ENCODE data around the gene GPR35. TPM values are rescaled to one million over a fixed set of nuclear protein-coding genes. Genes with fewer than 3 reads are reported as not detected.

Gene GPR35
- total RNA-seq, 1 experiment from 2014 or later, result 1.9 TPM

DNA sequence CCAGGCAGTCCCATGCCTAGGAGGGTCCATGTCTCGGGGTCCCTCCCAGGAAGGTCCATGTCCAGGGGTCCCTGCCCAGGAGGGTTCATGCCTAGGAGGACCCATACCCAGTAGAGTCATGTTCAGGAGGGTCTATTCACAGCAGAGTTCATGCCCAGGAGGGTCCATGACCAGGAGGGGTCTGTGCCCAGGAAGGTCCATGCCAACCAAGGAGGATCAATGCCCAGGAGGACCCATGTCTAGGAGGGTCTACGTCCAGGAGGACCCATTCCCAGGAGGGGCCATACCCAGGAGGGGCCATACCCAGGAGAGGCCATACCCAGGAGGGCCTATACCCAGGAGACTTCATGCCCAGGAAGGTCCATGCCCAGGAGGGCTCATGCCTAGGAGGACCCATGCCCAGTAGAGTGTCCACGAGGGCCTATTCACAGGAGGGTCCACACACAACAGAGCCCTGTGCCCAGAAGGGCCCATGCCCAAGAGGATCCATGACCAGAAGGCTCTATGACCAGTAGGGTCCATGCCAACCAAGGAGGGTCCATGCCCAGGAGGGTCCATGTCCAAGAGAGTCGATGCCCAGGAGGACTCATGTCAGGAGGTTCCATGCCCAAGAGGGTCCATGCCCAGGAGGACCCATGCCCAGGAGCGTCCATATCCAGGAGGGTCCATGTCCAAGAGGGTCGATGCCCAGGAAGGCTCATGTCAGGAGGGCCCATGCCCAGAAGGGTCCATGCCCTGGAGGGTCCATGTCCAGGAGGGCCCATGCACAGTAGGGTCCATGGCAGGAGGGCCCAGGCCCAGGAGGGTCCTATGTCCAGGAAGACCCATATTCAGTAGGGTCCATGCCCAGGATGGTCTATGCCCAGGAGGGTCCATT lies 10.1 kb downstream of the GPR35 start:
- H3K4me1 ChIP-seq (ENCODE audit: low read length), result no peaks in the 10 kb centered on the region
- no peak overlapping the region for H3K9ac ChIP-seq (ENCODE audit: low read length)
- H2AFZ ChIP-seq (ENCODE audit: low read length), result no peak overlapping the region
- H3K79me2 ChIP-seq (ENCODE audit: low read length), result no peaks in the 10 kb centered on the region
- H4K20me1 ChIP-seq (ENCODE audit: insufficient read depth, low read depth, low read length), result no peaks in the 10 kb centered on the region
- no peak for DNase-seq
- H3K9me2 ChIP-seq (replicated peaks; ENCODE audit: insufficient read depth, low read length), result no peaks in the 10 kb centered on the region
- no peaks in the 10 kb centered on the region for H3K27me3 ChIP-seq (ENCODE audit: low read length)
- no peak overlapping the region for H3K4me2 ChIP-seq (ENCODE audit: low read depth, low read length, poor library complexity, severe bottlenecking)
- no peak overlapping the region for H3K27ac ChIP-seq (ENCODE audit: low read length)
- H3K4me3 ChIP-seq (ENCODE audit: low read length), result no peak overlapping the region
- no peaks in the 10 kb centered on the region for H3K9me3 ChIP-seq (ENCODE audit: low read length)
- H3K36me3 ChIP-seq (ENCODE audit: insufficient read depth, low read length), result no peaks in the 10 kb centered on the region

DNA sequence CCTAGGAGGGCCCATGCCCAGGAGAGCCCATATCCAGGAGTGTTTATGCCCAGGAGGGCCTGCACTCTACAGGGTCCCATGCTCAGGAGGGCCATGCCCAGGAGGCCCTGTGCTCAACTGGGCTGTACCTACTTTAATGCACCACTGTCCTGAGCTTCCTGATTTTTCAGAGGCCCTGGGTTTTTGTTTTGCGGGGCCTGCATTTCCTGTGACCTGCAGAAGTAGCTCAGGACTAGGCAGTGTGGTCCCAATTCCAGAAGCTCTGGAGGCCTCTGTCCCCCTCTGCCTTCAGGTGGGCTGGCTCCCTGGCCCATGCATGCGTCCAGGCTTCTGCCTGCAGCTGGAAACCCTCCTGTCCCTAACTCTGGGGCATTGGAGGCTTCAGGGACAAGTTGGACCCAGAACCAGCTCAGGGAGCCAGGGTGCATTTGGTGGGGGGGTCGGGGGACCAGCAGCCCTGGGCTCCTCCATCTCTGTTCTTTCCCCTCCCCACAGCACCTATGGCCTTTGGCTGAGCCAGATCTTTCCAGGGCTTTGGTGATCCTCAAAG lies 10.8 kb downstream of the GPR35 start:
- Histone ChIP-seq H3K9me3 (ENCODE audit: low read length) (no peaks in the 10 kb centered on the region), H3K4me1 (ENCODE audit: low read length) (no peaks in the 10 kb centered on the region), H3K27ac (ENCODE audit: low read length) (no peak overlapping the region), H2AFZ (ENCODE audit: low read length) (no peak overlapping the region), H3K9ac (ENCODE audit: low read length) (no peak overlapping the region), H3K4me2 (ENCODE audit: low read depth, low read length, poor library complexity, severe bottlenecking) (no peak overlapping the region), H3K27me3 (ENCODE audit: low read length) (no peaks in the 10 kb centered on the region), H3K79me2 (ENCODE audit: low read length) (no peaks in the 10 kb centered on the region), H3K4me3 (ENCODE audit: low read length) (no peak overlapping the region), H4K20me1 (ENCODE audit: insufficient read depth, low read depth, low read length) (no peaks in the 10 kb centered on the region), H3K9me2 (replicated peaks; ENCODE audit: insufficient read depth, low read length) (no peaks in the 10 kb centered on the region), H3K36me3 (ENCODE audit: insufficient read depth, low read length) (no peaks in the 10 kb centered on the region)
- DNase-seq, result no peak

DNA sequence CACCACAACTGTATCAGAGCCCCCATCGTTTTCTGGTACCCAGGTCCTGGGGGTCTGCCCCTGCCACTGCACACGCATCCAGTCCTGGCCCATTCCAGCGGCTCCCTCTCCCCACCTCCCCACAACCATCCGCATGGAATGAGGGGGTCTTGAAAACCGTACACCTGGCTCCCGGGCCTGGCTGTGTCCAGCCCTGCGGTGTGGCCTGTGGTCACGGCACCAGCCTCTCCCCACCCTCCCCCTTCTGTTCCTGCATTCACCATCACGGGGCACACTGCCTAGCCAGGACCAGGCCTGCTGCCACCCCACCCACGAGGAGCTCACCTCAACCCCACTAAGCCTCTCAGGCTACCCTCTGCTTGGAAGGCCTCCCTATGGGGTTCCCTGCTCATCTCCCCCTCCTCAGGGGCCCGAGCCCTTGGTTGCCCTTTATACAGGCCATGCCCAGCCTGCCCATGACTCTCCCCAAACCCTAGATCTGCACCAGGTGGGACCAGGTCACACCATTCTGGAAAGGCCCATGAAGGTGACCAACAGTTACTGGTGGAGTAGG lies 11.4 kb downstream of the GPR35 start:
- H2AFZ ChIP-seq (ENCODE audit: low read length), result no peak overlapping the region
- DNase-seq, result no peak
- no peaks in the 10 kb centered on the region for H3K4me1 ChIP-seq (ENCODE audit: low read length)
- H4K20me1 ChIP-seq (ENCODE audit: insufficient read depth, low read depth, low read length), result no peaks in the 10 kb centered on the region
- H3K27me3 ChIP-seq (ENCODE audit: low read length), result no peaks in the 10 kb centered on the region
- no peak overlapping the region for H3K4me2 ChIP-seq (ENCODE audit: low read depth, low read length, poor library complexity, severe bottlenecking)
- no peak overlapping the region for H3K9ac ChIP-seq (ENCODE audit: low read length)
- H3K36me3 ChIP-seq (ENCODE audit: insufficient read depth, low read length), result no peaks in the 10 kb centered on the region
- H3K4me3 ChIP-seq (ENCODE audit: low read length), result no peak overlapping the region
- H3K27ac ChIP-seq (ENCODE audit: low read length), result no peak overlapping the region
- no peaks in the 10 kb centered on the region for H3K79me2 ChIP-seq (ENCODE audit: low read length)
- no peaks in the 10 kb centered on the region for H3K9me3 ChIP-seq (ENCODE audit: low read length)
- no peaks in the 10 kb centered on the region for H3K9me2 ChIP-seq (replicated peaks; ENCODE audit: insufficient read depth, low read length)

DNA sequence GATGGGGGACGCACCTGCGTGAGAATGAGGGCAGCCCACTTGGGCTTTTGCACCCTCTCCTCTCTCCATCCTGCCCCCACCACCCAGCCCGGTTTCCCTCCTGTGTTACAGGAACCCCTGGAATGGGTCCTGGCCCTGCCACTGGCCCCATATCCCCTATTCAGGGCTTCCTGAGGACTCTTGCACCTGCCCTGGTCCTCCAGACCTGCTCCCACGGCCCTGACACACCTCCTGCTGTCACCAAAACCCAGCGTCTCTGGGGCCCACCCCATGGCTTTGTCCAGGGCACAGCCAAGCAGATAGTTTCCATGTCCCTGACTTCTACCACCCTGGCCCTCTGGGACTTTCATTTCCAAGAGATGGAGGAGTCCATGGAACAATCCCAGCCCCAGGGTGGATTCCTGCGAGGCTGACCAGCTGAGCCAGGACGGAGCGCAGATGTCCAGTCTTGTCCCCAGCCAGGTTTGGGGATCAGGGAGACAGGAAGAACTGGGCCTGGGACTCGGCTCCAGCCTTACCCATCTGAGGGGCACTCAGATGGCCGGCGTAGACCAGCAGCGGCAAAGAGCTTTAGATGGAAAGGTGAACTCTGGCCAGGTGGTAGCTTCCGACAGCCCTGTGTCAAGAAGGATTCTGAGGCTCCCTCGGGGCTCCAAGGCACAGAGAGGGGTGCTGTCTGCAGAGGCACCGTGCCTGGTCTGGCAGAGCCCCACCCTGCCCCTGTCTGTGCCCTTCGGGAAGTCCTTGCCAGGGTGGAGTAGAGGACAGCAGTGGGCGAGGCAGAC lies 12.0 kb downstream of the GPR35 start:
- no peaks in the 10 kb centered on the region for H3K4me1 ChIP-seq (ENCODE audit: low read length)
- H3K9me3 ChIP-seq (ENCODE audit: low read length), result no peaks in the 10 kb centered on the region
- no peak overlapping the region for H3K4me3 ChIP-seq (ENCODE audit: low read length)
- H3K27me3 ChIP-seq (ENCODE audit: low read length), result no peaks in the 10 kb centered on the region
- H3K36me3 ChIP-seq (ENCODE audit: insufficient read depth, low read length), result no peaks in the 10 kb centered on the region
- no peaks in the 10 kb centered on the region for H3K9me2 ChIP-seq (replicated peaks; ENCODE audit: insufficient read depth, low read length)
- no peak overlapping the region for H3K27ac ChIP-seq (ENCODE audit: low read length)
- H3K9ac ChIP-seq (ENCODE audit: low read length), result no peak overlapping the region
- DNase-seq, result no peak
- no peak overlapping the region for H2AFZ ChIP-seq (ENCODE audit: low read length)
- no peak overlapping the region for H3K4me2 ChIP-seq (ENCODE audit: low read depth, low read length, poor library complexity, severe bottlenecking)
- no peaks in the 10 kb centered on the region for H4K20me1 ChIP-seq (ENCODE audit: insufficient read depth, low read depth, low read length)
- no peaks in the 10 kb centered on the region for H3K79me2 ChIP-seq (ENCODE audit: low read length)

DNA sequence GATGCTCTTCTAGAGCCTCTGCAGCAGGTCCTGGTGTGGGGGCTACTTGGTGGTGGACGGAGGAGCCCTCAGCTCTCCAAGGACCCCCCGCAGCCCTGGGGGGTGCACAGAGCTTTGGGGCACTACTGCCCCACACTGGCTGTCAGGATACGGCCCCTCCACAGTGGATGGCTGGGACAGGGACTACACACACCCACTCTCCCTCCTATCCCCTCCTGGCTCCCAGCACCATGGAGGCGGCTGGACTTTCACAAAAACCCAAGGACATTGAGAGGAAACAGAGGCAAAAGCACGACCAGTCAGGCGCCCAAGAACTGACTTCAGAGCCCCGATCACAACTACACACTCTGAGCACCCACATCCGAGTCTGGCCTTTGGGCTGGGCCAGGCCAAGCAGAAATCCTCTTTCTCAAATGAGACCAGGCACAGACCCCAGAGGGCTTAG lies 12.6 kb downstream of the GPR35 start:
- H3K9me2 ChIP-seq (replicated peaks; ENCODE audit: insufficient read depth, low read length), result no peaks in the 10 kb centered on the region
- no peak for DNase-seq
- H3K79me2 ChIP-seq (ENCODE audit: low read length), result no peaks in the 10 kb centered on the region
- no peak overlapping the region for H3K4me3 ChIP-seq (ENCODE audit: low read length)
- no peak overlapping the region for H3K9ac ChIP-seq (ENCODE audit: low read length)
- no peaks in the 10 kb centered on the region for H3K36me3 ChIP-seq (ENCODE audit: insufficient read depth, low read length)
- H3K4me1 ChIP-seq (ENCODE audit: low read length), result no peaks in the 10 kb centered on the region
- H2AFZ ChIP-seq (ENCODE audit: low read length), result no peak overlapping the region
- no peaks in the 10 kb centered on the region for H3K9me3 ChIP-seq (ENCODE audit: low read length)
- H3K4me2 ChIP-seq (ENCODE audit: low read depth, low read length, poor library complexity, severe bottlenecking), result no peak overlapping the region
- H4K20me1 ChIP-seq (ENCODE audit: insufficient read depth, low read depth, low read length), result no peaks in the 10 kb centered on the region
- no peak overlapping the region for H3K27ac ChIP-seq (ENCODE audit: low read length)
- no peaks in the 10 kb centered on the region for H3K27me3 ChIP-seq (ENCODE audit: low read length)

DNA sequence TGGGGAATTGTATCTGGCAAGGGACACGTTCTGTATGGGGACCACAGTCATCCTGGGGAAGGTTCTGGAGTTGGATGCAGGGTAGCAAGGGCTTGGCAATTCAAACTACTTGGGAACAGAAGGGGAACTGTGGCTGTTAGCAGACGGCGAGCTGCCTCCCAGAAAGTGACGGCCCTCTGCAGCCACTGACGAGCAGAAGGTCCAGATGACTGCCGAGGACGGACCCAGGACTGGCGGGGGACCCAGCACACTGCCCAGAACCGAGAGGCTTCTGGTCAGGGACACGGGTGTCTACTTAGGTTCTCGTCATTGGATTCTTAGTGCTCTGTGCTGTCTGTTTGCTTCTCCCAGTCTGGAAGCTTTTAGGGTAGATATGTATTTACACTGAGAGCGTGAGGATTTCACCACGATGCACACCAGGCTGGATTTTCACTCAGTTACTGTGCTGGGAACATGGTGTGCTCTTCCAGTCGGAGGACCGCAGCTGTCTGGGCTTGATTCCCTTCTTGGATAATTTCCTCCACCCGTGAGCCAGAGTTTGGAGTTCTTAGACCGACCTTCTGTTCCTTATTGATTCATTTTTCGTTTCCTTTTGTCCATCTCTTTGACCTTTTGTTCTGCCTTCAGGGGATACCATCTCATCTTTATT lies 13.4 kb downstream of the GPR35 start:
- no peaks in the 10 kb centered on the region for H3K9me2 ChIP-seq (replicated peaks; ENCODE audit: insufficient read depth, low read length)
- DNase-seq, result no peak
- no peaks in the 10 kb centered on the region for H3K36me3 ChIP-seq (ENCODE audit: insufficient read depth, low read length)
- H3K79me2 ChIP-seq (ENCODE audit: low read length), result no peaks in the 10 kb centered on the region
- H3K9me3 ChIP-seq (ENCODE audit: low read length), result no peaks in the 10 kb centered on the region
- no peak overlapping the region for H3K9ac ChIP-seq (ENCODE audit: low read length)
- no peaks in the 10 kb centered on the region for H4K20me1 ChIP-seq (ENCODE audit: insufficient read depth, low read depth, low read length)
- no peaks in the 10 kb centered on the region for H3K27me3 ChIP-seq (ENCODE audit: low read length)
- H3K4me3 ChIP-seq (ENCODE audit: low read length), result no peak overlapping the region
- no peak overlapping the region for H3K27ac ChIP-seq (ENCODE audit: low read length)
- no peak overlapping the region for H3K4me2 ChIP-seq (ENCODE audit: low read depth, low read length, poor library complexity, severe bottlenecking)
- no peaks in the 10 kb centered on the region for H3K4me1 ChIP-seq (ENCODE audit: low read length)
- no peak overlapping the region for H2AFZ ChIP-seq (ENCODE audit: low read length)

DNA sequence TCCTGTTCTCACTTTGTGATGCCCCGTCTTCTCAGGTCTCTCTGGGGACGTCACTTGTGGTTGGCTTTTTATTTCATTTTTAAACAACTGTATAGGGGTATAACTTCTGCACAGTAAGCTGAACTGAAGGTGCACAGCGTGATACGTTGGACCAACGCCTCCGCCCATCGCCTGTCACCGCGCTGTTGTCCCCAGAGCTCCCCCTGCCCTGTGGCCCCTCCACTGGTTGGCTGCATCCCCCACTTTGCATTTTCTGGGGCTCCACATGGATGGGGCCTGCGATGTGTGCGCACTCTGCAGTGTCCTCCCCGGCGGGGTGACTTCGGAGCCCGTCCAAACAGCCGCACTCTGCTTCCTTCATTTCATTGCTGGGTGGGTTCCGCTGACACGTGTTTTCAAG lies 14.3 kb downstream of the GPR35 start:
- Histone ChIP-seq H3K4me2 (ENCODE audit: low read depth, low read length, poor library complexity, severe bottlenecking) (no peak overlapping the region), H3K27me3 (ENCODE audit: low read length) (no peaks in the 10 kb centered on the region), H3K27ac (ENCODE audit: low read length) (no peak overlapping the region), H3K4me3 (ENCODE audit: low read length) (no peak overlapping the region), H3K4me1 (ENCODE audit: low read length) (no peaks in the 10 kb centered on the region), H2AFZ (ENCODE audit: low read length) (no peak overlapping the region), H3K36me3 (ENCODE audit: insufficient read depth, low read length) (no peaks in the 10 kb centered on the region), H3K9ac (ENCODE audit: low read length) (no peak overlapping the region), H3K9me2 (replicated peaks; ENCODE audit: insufficient read depth, low read length) (no peaks in the 10 kb centered on the region), H3K79me2 (ENCODE audit: low read length) (no peaks in the 10 kb centered on the region), H3K9me3 (ENCODE audit: low read length) (no peaks in the 10 kb centered on the region), H4K20me1 (ENCODE audit: insufficient read depth, low read depth, low read length) (no peaks in the 10 kb centered on the region)
- DNase-seq, result no peak
